HG03097 (cell line): ENCODE data around the gene PERP.
"Not testable (repeated sequence)": the region's sequence is repeated elsewhere in the genome, so short reads cannot be mapped to it uniquely, and the experiment has no call there.

Experiments
- ATAC-seq: cut with Tn5 transposase; IDR thresholded peaks from one replicate; pipeline ENCODE4 v1.9.1; 2021; ENCODE audit not compliant: unreplicated experiment, low FRiP score

Gene PERP

DNA sequence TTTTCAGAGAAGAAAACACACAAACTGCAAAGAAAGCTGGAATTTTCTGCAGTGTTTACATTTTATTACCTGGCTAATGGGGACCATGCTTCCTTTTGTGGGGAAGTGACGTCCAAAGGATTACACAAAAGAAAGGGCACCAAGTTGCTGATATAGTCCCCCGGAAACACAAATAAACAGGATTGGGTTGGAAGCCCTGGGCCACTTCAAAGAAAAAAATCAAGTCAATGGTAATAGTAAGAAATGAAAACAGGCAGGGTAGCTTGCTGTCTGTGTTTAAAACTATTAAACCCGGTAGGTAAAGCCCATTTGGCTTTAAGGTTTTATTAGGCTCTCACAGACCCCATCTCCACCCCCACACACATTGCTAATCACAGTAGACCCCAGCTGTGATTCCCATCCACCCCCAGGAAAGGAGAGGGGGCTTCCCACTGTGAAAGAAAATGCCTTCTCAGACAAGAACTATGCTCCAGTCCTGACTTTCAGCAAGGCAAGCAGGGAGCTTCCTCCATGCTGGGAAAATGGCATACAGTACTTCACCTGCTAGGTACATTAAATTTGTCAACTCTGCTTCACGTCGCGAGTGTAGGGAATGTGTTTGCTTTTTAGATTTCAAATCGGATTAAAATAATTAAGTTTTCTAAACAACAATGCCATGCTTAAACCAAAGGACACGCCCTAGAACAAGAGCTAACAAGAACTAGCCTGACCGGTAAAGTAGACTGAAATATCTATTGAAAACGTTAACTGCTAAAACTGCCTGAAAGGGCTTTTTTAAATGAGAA is 1.1 kb downstream of the PERP start:
- no peak for ATAC-seq

- ATAC-seq = no peak
These were observed 1.8 kb downstream of the PERP start for GRCh38 chr6:138105446-138105845.

DNA sequence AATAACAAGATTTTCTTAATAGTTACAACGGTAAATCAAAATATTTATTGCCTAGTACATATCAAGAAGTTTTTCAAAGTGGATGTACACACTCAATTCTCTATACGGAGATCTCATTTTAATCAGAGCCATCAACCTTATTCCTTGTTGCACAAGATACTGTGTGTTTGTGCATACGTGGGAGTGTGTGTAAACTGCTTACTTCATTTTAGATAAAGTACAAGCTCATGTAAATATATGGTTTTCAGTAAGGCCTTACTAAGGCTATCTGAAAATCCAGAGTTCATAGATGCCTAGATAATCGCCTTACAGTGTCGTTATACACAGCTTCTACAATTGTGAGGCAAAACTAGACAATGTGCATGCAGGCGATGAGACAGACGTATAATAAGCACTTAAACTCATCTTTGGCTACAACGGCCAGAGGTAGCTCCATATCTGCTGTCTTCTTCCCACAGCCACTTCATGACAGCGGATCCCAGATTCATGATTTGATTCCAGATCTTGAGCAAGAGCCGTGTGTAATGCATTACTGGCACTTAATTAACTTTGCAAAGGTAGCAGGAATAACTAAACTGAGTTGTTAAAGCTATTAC is 2.5 kb downstream of the PERP start:
- ATAC-seq = no peak

DNA sequence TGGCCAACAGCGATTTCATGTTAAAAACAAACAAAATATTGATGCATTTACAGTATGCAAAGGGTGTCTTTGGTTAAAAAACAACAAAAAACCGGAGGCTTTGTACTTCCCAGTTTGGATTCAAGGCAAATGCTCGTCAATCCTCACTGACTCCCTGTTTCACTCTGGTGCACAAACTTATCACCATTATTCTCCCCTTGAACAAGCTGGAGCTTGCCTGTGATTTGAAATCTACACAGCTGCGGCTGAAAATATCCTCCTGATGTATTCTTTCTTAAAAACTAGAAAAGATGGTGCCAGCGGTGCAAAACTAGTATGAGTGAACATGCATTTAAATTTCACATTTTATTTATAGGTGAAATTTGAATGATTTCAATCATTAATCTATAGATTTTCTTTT is 3.3 kb downstream of the PERP start:
- no peak for ATAC-seq

DNA sequence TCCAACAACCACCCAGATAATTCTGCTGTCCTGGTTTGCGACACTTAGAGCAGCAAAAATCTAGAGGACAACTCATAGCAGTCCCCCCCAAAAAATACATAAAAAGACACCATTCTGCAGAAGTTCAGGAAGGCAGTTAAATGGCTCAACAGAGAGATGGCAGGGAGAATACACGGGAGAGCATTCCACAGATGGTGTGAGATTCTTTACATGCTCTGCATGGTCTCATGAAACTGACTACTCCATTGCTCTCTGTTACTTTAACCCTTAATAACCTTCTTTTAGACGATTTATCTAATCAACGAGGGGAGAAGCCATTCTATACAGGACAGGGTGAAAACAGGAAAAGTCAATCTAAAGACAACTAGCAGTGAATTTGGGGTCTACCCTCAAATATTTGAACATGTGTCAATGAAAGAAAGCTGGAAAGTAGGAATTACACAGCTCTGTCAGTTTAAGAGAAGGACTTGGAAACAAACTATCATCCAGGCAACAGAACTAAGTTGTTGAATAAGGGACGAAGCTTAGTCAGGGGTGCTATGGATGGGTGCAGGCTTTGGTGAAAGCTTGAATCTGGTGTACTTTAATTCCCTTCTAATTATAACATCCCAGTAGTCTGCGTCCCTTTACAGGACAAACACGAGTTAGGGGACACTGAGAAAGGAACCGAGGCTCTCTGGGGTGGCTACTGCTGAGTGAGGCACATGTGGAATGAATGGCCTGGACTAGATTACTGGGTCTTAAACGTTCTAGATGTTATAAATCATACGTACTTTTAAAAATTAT is 5.1 kb downstream of the PERP start:
- no peak for ATAC-seq

DNA sequence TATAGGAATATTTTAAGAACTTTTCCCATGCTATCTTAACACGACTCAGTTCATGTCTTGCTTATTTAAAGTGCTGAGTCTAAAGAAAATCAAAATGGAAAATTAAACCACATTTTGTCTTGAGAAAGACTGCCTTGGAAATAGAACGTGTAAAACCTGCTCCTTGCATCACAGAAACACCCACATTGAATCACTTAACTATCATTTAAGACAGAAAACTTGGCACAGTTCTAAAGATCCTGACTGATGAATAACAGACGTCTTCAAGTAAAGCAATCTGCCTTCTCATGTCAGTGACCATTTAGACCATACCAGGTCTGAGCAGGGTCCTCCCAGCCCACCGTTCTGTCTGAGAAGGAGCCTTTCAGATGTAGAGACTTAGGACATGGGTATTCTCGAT is 7.4 kb downstream of the PERP start:
- no peak for ATAC-seq

DNA sequence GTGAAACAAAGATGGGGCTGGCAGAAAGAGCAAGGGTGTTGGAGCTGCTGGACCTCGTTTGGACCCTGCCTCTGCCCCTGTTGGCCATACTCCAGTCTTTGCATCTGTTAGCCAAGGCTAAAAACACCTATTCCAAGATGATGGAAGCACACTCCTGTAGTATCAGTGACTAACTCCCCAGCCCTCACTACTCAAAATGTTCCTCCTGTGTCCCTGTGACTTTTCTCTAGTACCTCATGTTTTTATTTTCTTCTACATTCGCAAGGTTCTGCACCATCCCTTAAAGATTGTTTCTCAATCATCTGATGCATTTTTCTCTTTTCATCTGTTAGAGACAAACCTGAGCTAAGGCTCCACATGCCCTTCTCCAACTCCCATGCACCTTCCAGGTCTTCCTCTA is 8.9 kb downstream of the PERP start:
- no peak for ATAC-seq

- ATAC-seq = no peak
These were observed 13.0 kb downstream of the PERP start for GRCh38 chr6:138094260-138094659.

DNA sequence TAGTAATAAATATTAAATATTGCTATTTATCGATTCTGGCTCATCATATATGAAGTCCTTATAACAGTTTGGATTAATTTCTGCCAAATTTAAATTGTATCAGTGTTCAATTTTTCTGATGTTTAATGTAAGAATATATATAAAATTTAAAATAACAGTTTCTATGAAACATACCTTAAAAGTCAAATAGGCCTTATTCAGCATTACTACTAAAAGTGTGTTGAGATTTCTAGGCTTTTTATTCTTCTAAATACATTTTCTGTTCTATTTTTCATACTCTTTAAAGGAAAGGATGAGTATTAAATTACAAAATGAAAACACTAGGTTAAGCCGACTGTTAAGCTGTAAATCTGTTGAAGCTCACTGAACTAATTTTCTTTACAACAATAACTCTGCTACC is 13.6 kb downstream of the PERP start:
- ATAC-seq = no peak

GRCh38 chr6:138092686-138093085 is 14.5 kb downstream of the PERP start:
- ATAC-seq = no peak

DNA sequence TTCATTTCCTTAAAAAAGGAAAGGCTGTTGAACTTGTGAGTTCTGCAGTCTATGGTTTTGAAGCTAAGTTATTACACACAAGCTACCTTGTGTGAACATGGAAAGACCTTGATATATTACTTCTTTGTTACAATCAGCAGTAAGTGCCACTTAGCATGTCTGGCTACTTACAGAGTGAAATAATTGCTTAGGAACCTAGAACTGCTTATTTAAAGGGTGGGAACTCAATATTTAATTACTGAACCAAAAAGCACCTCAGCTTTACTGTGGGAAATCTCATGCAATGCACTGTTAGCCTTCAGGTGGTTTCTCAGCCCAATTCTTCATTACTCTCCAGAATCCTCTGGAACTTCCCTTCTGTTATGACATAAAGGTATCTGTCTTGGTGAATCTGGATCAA is 17.9 kb downstream of the PERP start:
- ATAC-seq = no peak

- no peak for ATAC-seq
These were observed 18.9 kb downstream of the PERP start for GRCh38 chr6:138088326-138088762.

DNA sequence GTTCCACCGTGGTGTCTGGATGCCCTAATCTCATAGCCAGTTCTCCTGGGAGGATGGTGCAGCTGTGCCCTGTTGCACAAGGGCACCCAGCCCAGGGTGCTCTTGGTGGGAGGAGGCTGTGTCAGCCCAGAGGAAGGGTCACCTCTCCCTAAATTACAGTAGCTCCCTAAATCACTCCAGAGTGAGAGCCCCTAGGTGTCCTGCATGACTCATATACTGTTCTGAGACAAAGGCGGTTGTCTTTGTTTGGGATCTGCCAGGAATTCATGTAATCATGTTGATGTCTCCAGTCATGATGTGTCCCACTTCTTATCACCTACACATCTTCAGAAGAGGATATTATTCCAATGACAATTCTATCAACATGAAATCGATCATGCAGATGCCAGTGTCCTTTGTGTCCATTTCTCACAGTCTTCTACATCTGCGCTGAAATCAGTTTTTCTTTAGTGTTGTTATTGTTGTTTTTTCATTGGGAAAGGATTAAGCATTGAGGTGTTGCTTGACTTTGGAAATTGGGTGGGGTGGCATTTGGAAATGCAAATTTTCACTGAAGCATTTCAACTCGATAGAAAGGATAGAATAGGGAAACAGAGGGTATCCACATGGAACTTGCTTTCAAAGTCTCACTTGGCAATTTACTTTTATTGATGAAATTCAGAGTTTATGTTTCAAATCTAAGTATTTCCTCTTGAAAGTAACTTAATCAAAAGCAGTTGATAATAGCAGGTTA is 19.5 kb downstream of the PERP start:
- ATAC-seq = no peak

DNA sequence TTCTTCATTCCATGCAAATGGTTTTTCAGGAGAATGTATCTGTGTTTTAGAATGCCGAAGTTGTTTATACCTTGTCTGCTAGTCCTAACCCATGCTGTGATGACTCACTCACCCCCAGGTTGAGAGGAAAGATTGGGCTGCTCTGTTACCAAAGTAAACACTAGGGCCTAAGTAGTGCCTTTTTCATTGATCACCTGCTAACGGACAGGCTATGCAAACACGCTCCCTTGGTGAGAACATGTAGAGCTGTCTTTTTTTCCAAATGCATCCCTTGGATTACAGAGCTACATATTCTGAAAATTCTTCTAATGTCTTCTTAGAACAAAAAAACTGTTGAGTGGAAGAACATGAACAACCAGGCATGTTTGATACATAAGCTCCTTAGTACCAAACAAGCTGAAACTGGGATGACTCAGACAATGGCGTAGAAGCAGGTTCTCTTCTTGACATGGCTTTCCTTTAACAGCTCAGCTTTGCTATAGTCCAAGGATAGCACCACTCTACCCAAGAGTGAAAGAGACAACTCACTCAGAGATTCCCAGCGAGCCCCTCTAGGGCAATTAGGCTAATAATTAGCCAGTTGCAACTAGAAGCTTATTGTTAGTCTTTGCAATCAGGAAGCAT is 20.5 kb downstream of the PERP start:
- ATAC-seq = no peak

DNA sequence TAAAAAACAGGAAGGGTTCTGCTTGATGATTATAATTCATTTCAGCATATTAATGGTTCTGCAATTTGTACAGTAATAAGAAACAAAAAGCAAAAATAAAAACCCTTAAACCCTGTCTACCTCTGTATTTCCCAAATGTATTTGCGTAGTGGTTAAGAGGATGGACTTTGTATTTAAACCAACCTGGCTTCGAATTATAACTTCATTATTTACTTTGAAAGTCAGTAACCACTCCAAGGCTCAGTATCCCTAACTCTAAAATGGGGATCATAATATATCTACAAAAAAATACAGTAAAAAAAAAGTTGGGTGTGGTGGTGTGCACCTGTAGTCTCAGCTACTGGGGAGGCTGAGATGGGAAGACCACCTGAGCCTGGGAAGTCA is 21.4 kb downstream of the PERP start:
- no peak for ATAC-seq

DNA sequence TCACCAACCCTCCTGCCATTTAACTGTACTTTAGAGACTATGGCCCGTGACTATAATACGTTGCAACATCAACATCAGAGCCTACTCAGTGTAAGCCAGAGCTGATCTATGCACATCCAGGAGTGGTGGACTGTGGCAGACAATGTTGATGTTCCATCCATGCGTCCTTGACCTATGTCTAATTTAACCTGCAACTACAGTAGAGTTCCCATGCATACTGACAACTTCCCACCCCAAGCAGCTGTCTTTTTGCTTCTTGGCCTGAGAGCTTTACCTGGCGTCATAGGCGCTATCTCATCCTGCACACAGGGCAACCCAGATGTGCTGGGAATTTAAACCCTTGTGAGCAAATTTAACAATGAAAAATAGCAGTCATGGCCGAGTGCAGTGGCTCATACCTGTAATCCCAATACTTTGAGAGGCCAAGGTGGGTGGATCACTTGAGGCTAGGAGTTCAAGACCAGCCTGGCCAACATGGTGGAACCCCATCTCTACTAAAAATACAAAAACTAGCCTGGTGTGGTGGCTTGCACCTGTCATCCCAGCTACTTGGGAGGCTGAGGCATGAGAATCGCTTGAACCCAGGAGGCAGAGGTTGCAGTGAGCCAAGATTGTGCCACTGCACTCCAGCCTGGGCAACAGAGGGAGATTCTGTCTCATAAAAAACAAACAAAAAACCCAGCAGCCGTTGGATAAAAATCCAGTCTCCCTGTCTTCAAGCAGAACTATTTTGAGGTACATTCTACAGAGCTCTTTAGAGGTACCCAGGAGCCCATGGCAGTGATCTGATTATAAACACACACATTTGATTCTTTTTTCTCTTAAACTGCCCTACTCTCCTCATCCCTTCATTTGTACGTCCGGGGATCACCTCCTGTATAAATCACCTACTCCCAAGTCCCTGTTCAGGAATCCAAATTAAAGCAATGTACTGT is 22.0 kb downstream of the PERP start:
- no peak for ATAC-seq

DNA sequence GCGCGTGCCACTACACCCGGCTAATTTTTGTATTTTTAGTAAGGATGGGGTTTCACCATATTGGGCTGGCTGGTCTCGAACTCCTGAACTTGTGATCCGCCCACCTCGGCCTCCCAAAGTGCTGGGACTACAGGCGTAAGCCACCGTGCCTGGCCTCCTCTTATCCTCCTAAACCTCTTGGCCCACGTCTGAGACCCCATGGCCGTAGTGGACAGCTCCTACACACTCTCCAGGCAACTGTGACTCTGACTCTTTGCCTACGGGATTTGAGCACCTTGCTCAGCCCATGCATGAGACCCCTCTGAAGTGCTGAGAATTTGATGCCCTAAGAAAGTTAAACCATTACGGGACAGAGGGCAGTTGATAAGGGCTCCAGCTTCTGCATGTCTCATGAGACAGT is 25.0 kb downstream of the PERP start:
- ATAC-seq = no peak

- ATAC-seq = not testable (repeated sequence)
These were observed 27.7 kb downstream of the PERP start for GRCh38 chr6:138079556-138079955.

GRCh38 chr6:138078491-138078890 is 28.7 kb downstream of the PERP start:
- ATAC-seq = no peak

DNA sequence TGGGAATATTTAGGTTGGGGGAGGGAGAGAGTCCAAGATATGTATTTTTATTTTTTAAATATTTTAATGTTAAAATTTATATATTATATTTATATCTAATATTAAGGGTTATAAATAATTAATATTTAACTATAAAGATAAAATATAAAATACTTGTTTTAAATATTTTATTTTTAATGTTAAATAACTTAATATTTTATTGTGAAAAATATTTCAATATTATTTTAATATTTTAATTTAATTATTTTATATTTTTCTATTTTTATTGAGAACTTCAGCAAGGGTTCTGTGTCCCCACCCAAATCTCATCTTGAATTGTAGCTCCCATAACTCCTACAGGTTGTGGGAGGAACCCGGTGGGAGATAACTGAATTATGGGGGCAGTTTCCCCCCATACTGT is 34.0 kb downstream of the PERP start:
- ATAC-seq = no peak
